WTC11 (cell line): ENCODE results near the gene OSBPL5. TPM values are rescaled to one million over a fixed set of nuclear protein-coding genes. Genes with fewer than 3 reads are reported as not detected.

ENCODE experiments used
- ATAC-seq: fragments of 200-7000 bp; cut with Tn5 transposase; 2 replicates; pipeline ENCODE4 v1.10.0; 2021; ENCODE audit warnings: mild to moderate bottlenecking, moderate library complexity
- CTCF ChIA-PET: fragments of 300-600 bp; sonication (Branson Sonifier 250); formaldehyde crosslinking; loops from one replicate; lab custom pipeline; 2021; ENCODE audit warnings: antibody characterized with exemption; lab: Charles Lee
- POLR2A ChIA-PET: fragments of 350-600 bp; sonication (Branson Sonifier 250); formaldehyde crosslinking; loops from one replicate; lab custom pipeline; 2021; ENCODE audit warnings: antibody characterized with exemption; lab: Charles Lee
- DNase-seq: peaks from one replicate; pipeline ENCODE4 v3.0.0; 2021; ENCODE audit warnings: low spot score
- H3K27ac Mint-ChIP-seq: 2 replicates; pipeline ENCODE4 v1.8.0; 2021; ENCODE audit warnings: mixed read lengths
- H3K27me3 Mint-ChIP-seq: 2 replicates; pipeline ENCODE4 v1.8.0; 2021; ENCODE audit warnings: low read depth, mild to moderate bottlenecking, moderate library complexity, mixed read lengths
- H3K36me3 Mint-ChIP-seq: 2 replicates; pipeline ENCODE4 v1.8.0; 2021; ENCODE audit warnings: mixed read lengths
- H3K4me1 Mint-ChIP-seq: 2 replicates; pipeline ENCODE4 v1.8.0; 2022; ENCODE audit warnings: mixed read lengths
- H3K4me3 Mint-ChIP-seq: 2 replicates; pipeline ENCODE4 v1.8.0; 2021; ENCODE audit warnings: mild to moderate bottlenecking, moderate library complexity, mixed read lengths
- H3K9me3 Mint-ChIP-seq: 2 replicates; pipeline ENCODE4 v1.8.0; 2021; ENCODE audit warnings: mixed read lengths
- ATF3 ChIP-seq: sonication (generic); formaldehyde crosslinking; conservative IDR thresholded peaks from 2 replicates; pipeline ENCODE4 v1.8.1; 2022; ENCODE audit warnings: mild to moderate bottlenecking, missing genetic modification reagents
- CTCF ChIP-seq: fragments of 200-600 bp; IDR thresholded peaks from 2 replicates; pipeline ENCODE4 v1.8.0; 2022; ENCODE audit warnings: antibody characterized with exemption
- ESRRA ChIP-seq: sonication (generic); formaldehyde crosslinking; IDR thresholded peaks from 2 replicates; pipeline ENCODE4 v1.8.1; 2022; ENCODE audit warnings: mild to moderate bottlenecking, missing genetic modification reagents, borderline replicate concordance
- FOXK1 ChIP-seq: sonication (generic); formaldehyde crosslinking; IDR thresholded peaks from 2 replicates; pipeline ENCODE4 v1.8.0; 2022; ENCODE audit warnings: mild to moderate bottlenecking, moderate library complexity, missing genetic modification reagents
- FOXP1 ChIP-seq: sonication (generic); formaldehyde crosslinking; IDR thresholded peaks from 2 replicates; pipeline ENCODE4 v1.8.0; 2022; ENCODE audit warnings: missing genetic modification reagents, mild to moderate bottlenecking, moderate library complexity, borderline replicate concordance
- GABPB1 ChIP-seq: sonication (generic); formaldehyde crosslinking; IDR thresholded peaks from 2 replicates; pipeline ENCODE4 v1.8.1; 2023; ENCODE audit warnings: mild to moderate bottlenecking, missing genetic modification reagents
- GTF2I ChIP-seq: fragments of 250-450 bp; sonication (Bioruptor Pico); conservative IDR thresholded peaks from 2 replicates; pipeline ENCODE4 v1.4.0; 2021; ENCODE audit warnings: mild to moderate bottlenecking
- JUN ChIP-seq: sonication (generic); formaldehyde crosslinking; IDR thresholded peaks from 2 replicates; pipeline ENCODE4 v1.8.0; 2023; ENCODE audit warnings: mild to moderate bottlenecking, missing genetic modification reagents
- MYBL2 ChIP-seq: sonication (generic); formaldehyde crosslinking; IDR thresholded peaks from 2 replicates; pipeline ENCODE4 v1.8.1; 2023; ENCODE audit warnings: mild to moderate bottlenecking, moderate library complexity, missing genetic modification reagents
- RELA ChIP-seq: sonication (generic); formaldehyde crosslinking; IDR thresholded peaks from 2 replicates; pipeline ENCODE4 v1.8.1; 2022; ENCODE audit warnings: missing genetic modification reagents, mild to moderate bottlenecking, borderline replicate concordance
- SMAD4 ChIP-seq: sonication (generic); formaldehyde crosslinking; IDR thresholded peaks from 2 replicates; pipeline ENCODE4 v1.8.0; 2022; ENCODE audit warnings: mild to moderate bottlenecking, missing genetic modification reagents
- SOX15 ChIP-seq: fragments of 250-450 bp; sonication (Bioruptor Pico); IDR thresholded peaks from 2 replicates; pipeline ENCODE4 v1.9.0; 2021; ENCODE audit warnings: mild to moderate bottlenecking
- USF2 ChIP-seq: sonication (generic); formaldehyde crosslinking; IDR thresholded peaks from 2 replicates; pipeline ENCODE4 v1.8.1; 2023; ENCODE audit warnings: mild to moderate bottlenecking, missing genetic modification reagents, moderate library complexity
- ZNF219 ChIP-seq: sonication (generic); formaldehyde crosslinking; IDR thresholded peaks from 2 replicates; pipeline ENCODE4 v1.8.0; 2023; ENCODE audit warnings: missing genetic modification reagents, mild to moderate bottlenecking, borderline replicate concordance
- total RNA-seq: library from RNA; stranded (reverse); gene quantifications from 3 replicates; pipeline ENCODE4 v1.2.3, GENCODE V29; 2021
- TF ChIP-seq, protein P1 (sequence below): sonication (generic); formaldehyde crosslinking; IDR thresholded peaks from 2 replicates; pipeline ENCODE4 v1.8.1; 2022; ENCODE audit warnings: low read depth, mild to moderate bottlenecking, moderate library complexity, missing genetic modification reagents, borderline replicate concordance
- TF ChIP-seq, protein P2 (sequence below): sonication (generic); formaldehyde crosslinking; IDR thresholded peaks from 2 replicates; pipeline ENCODE4 v1.8.1; 2022; ENCODE audit warnings: low read depth, missing genetic modification reagents, borderline replicate concordance
- TF ChIP-seq, protein P3 (sequence below): fragments of 250-450 bp; sonication (Bioruptor Pico); IDR thresholded peaks from 2 replicates; pipeline ENCODE4 v1.9.0; 2021; ENCODE audit warnings: mild to moderate bottlenecking, borderline replicate concordance

Gene OSBPL5
- total RNA-seq, 1 experiment from 2014 or later = 17.7 TPM

DNA sequence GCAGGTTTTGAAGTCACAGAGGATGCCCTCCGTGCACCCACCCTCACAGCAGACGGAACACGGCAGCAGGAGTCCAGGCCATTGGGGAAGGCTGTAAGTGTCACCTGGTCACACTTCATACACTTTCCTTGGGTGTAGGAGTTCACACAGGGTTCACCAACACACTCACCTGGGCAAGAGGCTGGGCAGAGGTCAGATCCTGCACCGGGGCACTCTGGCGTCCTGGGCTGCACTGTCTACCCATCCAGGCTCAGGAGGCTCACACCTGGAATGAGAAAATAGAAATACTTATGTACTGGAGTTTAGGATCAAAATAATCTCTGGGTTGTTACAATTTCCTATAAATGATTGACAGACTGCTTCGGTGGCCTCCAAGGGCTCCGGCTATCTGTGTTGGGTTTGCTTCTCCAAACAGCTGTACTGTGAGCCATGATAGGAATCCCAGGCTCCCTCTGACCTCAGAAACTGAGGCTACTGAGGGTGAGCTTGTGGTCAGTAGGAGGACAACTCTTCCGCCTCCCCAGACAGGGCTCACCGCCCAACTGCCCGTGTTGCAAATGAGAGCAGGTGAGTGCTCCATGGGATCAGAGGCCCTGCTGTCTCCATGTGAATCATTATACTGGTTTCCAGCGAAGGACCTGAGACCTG, 87.8 kb downstream of the OSBPL5 start (continued):
- no peak for TF ChIP-seq CTCF
- TF ChIP-seq GABPB1 (CRISPR knock-in tag) = no peak

DNA sequence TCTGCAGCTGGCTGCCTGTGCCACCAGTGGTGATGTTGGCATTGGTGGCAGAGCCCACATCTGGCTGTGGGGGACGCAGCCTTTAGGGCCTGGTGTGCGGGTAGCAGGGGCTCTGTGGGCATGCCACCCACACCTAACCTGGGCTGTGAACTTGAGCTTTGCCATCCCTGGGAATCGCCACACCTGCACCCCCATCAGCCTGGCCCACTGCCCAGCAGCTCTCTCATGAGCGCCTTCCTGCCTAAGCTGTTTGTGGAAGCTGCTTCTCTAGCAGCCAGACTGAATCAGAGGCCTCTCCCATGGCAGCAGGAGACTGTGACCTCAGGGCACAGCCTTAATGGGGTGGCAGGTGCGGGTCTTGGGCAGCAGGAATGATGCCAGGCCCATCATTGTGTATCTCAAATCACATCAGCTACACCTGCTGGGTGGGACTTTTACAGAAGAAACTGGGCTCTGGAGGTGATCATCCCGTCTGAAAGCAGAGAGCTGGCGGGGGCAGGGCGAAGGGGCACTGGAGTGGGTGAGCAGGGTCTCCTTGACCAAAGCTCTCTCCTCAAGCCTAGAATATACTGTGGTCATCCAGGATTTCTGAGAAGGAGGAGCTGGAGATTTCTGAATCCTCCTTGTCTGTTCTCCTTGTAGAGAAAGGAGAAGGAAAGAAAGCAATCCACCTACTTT, 90.1 kb downstream of the OSBPL5 start:
- no peak for ATAC-seq
- no peaks in the 10 kb centered on the region for H3K27me3 Mint-ChIP-seq
- no peak overlapping the region for H3K4me3 Mint-ChIP-seq
- CTCF ChIA-PET = interaction anchor here (0.8 to 2.0 kb wide), 7 partner anchors 14 to 182 kb away, joined by 3 to 10 read pairs (median 3); no protein-coding TSS in a partner anchor
- POLR2A ChIA-PET = no interaction called here
- no peak for DNase-seq
- no peak overlapping the region for H3K27ac Mint-ChIP-seq
- TF ChIP-seq FOXK1 (CRISPR knock-in tag) (no peak), RELA (CRISPR knock-in tag) (no peak), FOXP1 (CRISPR knock-in tag) (no peak), ATF3 (CRISPR knock-in tag) (no peak), ESRRA (CRISPR knock-in tag) (no peak)
- TF ChIP-seq, protein P1, sequence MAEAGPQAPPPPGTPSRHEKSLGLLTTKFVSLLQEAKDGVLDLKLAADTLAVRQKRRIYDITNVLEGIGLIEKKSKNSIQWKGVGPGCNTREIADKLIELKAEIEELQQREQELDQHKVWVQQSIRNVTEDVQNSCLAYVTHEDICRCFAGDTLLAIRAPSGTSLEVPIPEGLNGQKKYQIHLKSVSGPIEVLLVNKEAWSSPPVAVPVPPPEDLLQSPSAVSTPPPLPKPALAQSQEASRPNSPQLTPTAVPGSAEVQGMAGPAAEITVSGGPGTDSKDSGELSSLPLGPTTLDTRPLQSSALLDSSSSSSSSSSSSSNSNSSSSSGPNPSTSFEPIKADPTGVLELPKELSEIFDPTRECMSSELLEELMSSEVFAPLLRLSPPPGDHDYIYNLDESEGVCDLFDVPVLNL (CRISPR knock-in tag) = no peak
- 0 out of 2 replicates have a peak, but pooled peaks cover 4% of the 10 kb centered on the region for H3K4me1 Mint-ChIP-seq
- H3K9me3 Mint-ChIP-seq = no peaks in the 10 kb centered on the region
- no peaks in the 10 kb centered on the region for H3K36me3 Mint-ChIP-seq

DNA sequence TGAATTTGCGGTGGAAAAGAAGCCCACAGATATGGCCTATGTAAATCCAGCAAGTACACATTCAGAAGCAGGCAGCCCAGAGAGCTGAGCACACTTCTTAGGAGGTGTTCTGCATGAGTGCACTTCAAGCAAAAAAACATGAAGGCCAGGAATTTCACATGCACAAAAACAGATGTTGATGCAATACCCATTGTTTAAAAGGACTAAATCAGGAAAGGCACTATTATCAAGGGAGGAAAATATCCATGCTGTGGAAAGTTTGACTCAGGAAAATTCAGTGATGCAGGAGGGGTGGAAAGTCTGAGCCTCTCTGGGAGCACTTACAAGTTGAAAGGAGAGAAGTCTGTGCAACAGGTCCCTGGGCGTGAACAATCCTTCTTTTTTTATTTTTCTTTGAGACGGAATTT, 92.1 kb downstream of the OSBPL5 start:
- DNase-seq = no peak
- H3K9me3 Mint-ChIP-seq = no peaks in the 10 kb centered on the region
- CTCF ChIA-PET = interaction anchor here (0.9 to 1.8 kb wide), 2 partner anchors 19 to 35 kb away, joined by 5 to 6 read pairs; no protein-coding TSS in a partner anchor
- H3K27ac Mint-ChIP-seq = peak overlapping the region; percentile 37; the same call in 1 of the 2 replicates
- no peak overlapping the region for H3K4me3 Mint-ChIP-seq
- H3K4me1 Mint-ChIP-seq = 0 out of 2 replicates have a peak, but pooled peaks cover 4% of the 10 kb centered on the region
- no peak for ATAC-seq
- no peaks in the 10 kb centered on the region for H3K36me3 Mint-ChIP-seq
- H3K27me3 Mint-ChIP-seq = no peaks in the 10 kb centered on the region
- POLR2A ChIA-PET = no interaction called here
- TF ChIP-seq, protein P2, sequence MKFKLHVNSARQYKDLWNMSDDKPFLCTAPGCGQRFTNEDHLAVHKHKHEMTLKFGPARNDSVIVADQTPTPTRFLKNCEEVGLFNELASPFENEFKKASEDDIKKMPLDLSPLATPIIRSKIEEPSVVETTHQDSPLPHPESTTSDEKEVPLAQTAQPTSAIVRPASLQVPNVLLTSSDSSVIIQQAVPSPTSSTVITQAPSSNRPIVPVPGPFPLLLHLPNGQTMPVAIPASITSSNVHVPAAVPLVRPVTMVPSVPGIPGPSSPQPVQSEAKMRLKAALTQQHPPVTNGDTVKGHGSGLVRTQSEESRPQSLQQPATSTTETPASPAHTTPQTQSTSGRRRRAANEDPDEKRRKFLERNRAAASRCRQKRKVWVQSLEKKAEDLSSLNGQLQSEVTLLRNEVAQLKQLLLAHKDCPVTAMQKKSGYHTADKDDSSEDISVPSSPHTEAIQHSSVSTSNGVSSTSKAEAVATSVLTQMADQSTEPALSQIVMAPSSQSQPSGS = no peak
- TF ChIP-seq SOX15 (CRISPR knock-in tag) (no peak), MYBL2 (CRISPR knock-in tag) (no peak), SMAD4 (CRISPR knock-in tag) (no peak), JUN (CRISPR knock-in tag) (no peak), GTF2I (no peak), USF2 (CRISPR knock-in tag) (no peak), ZNF219 (CRISPR knock-in tag) (no peak), ESRRA (CRISPR knock-in tag) (no peak)
- TF ChIP-seq, protein P1 (CRISPR knock-in tag) = no peak
- TF ChIP-seq, protein P3, sequence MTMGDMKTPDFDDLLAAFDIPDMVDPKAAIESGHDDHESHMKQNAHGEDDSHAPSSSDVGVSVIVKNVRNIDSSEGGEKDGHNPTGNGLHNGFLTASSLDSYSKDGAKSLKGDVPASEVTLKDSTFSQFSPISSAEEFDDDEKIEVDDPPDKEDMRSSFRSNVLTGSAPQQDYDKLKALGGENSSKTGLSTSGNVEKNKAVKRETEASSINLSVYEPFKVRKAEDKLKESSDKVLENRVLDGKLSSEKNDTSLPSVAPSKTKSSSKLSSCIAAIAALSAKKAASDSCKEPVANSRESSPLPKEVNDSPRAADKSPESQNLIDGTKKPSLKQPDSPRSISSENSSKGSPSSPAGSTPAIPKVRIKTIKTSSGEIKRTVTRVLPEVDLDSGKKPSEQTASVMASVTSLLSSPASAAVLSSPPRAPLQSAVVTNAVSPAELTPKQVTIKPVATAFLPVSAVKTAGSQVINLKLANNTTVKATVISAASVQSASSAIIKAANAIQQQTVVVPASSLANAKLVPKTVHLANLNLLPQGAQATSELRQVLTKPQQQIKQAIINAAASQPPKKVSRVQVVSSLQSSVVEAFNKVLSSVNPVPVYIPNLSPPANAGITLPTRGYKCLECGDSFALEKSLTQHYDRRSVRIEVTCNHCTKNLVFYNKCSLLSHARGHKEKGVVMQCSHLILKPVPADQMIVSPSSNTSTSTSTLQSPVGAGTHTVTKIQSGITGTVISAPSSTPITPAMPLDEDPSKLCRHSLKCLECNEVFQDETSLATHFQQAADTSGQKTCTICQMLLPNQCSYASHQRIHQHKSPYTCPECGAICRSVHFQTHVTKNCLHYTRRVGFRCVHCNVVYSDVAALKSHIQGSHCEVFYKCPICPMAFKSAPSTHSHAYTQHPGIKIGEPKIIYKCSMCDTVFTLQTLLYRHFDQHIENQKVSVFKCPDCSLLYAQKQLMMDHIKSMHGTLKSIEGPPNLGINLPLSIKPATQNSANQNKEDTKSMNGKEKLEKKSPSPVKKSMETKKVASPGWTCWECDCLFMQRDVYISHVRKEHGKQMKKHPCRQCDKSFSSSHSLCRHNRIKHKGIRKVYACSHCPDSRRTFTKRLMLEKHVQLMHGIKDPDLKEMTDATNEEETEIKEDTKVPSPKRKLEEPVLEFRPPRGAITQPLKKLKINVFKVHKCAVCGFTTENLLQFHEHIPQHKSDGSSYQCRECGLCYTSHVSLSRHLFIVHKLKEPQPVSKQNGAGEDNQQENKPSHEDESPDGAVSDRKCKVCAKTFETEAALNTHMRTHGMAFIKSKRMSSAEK (CRISPR knock-in tag) = no peak
